HG03457 (cell line): ENCODE results near the gene LPAR5.
"Not testable (repeated sequence)": the region's sequence is repeated elsewhere in the genome, so short reads cannot be mapped to it uniquely, and the experiment has no call there.

Experiments used
- ATAC-seq: cut with Tn5 transposase; IDR thresholded peaks from one replicate; pipeline ENCODE4 v1.9.1; 2021; ENCODE audit warnings: moderate number of reproducible peaks; ENCODE audit not compliant: unreplicated experiment

Gene LPAR5

DNA sequence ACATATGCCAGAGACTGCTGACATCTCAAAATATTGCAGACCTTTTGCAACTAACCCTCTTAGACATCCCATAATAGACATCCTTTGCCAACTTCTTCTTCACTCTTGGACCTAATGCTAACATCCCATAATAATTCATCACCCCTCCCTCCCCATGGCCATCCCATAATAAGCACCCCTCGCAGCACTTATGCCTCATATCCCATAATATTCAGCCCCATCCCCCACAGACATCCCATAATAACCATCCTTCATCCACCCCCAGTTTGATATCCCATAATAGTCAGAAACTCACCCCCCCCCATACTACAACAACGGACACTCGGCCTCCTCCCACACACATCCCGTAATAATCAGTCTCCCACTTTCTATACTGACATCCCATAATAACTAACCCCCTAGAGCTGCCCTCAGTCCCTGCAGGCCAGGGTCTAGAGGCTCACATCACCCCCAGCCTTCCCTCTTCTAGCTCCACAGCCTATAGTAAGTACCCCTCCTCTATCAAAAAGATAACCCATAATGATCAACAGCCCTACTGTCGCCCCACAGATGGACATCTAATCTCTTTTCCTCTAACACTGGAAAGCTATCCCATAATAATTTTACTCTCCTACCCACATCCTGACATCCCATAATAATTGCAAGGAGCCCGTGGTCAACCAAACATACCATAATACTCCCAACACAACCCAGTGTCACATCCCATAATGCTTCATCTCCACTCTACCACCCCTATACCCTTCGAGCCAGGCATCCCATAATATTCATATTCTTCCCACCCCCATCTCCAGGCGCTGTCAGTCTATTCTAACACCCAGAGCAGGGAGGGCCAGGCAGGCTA lies 27.8 kb downstream of the LPAR5 start:
- ATAC-seq: no peak

DNA sequence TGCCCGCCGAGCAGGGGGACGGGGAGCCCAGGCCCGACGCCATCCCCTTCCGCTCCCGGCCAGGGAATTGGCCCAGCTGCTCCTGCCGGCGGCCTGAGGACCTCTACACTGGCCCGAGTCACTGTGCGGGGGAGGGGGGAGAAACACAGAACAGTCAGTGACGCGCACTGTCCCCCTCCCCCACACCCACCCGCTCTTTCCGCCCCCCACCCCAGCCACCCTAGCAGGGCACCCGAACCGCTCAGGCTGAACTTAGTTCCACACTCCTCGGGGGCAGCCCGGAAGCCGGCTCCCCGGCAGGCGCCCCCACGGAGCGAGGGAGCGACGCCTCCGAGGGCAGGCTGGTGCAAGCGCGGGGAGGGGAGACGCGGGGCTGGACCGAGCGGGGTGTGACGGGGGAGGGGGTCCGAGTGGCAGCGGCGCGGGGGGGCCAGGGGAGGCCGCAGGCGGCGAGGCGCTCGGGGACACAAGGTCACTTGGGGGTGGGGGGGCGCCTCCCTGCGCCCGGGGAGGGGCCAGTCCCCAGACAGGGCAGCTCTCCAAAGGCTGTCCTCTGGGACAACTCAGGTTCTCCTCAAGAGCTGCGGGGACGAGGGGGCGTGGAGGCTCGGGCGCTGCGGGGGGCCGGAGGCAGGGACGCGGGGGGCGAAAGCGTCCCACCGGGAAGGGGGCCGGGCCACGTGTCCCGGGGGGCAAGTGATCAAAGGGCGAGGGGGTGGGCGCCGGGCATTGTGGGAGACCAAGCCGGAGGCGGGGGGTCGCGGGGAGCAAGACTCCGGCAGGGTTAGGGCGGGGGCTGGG lies 29.2 kb downstream of the LPAR5 start:
- no peak for ATAC-seq

DNA sequence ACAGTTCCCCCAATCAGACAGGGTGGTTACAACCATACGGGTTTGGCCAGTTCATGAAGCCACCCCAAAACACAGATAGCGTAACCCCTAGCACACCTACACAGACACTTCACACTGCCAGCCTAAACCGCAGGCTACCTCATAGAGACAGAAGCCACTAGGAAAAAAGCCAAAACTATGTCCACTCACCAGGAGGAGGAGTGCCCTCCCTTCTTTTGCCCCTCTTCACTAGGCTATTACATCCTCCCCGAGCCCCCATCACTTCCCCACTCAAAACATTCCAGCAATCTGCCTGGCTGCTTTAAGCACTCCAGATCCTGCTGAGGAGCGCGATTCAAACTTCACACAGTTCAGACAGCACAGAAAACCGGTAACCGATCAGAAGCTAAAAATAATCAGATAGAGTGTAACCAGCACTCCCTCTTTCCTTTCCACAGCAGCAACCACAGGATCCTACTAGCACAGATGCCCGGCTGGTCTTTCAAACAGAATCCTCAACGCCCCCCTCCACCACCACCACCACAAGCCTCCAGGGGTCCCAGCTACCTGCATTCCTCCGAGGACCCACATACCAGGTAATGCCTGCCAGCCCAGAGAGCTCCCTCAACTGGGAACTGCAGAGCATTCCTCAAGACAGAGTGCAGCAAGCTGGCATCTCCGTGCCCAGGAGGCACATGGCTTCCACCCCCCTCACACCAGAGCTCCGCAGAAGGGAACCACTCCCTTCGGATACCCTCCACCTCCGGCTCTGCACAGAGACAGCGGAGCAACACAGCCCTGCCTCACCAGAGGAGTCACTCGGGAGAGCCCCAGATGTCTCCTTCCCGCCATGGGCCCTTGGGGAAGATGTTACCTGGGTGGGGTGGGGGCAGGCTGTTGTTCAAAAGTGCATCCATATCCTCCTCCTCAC lies 30.1 kb downstream of the LPAR5 start:
- ATAC-seq: no peak

DNA sequence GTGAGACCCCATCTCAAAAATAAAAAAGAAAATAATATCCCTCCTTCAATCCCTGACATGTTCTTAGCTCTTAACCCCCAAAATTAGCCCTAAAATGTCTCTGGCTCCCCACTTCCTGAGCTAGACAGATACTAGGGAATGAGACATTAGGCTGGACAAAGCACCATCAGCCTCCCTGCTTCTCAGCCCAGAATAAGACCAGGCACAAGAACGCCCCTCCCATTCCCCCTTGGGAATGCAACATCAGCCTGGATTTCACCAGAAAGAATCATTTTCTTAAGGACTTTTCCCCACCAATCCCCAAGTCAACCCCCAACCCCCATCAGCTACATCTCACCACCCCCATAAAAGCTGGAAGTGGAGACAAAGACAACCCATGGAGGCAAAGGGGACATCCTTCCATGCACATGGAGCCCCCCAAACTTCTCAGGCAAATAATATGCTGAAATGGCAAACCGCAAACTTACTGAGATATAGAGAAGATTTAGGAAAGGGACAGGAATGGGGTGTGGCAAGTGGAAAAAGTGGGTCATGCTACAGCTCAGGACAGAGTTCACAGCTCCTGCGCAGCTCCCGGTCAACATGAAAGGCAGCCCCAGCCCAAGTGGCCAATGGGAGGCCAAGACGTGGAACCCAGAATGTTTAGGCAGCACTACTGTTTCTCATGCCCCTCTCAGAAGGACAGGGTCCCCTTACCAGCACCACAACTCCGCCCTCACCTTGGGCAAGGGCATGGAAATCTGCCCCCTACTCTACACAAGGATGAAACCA lies 31.3 kb downstream of the LPAR5 start:
- ATAC-seq: no peak

DNA sequence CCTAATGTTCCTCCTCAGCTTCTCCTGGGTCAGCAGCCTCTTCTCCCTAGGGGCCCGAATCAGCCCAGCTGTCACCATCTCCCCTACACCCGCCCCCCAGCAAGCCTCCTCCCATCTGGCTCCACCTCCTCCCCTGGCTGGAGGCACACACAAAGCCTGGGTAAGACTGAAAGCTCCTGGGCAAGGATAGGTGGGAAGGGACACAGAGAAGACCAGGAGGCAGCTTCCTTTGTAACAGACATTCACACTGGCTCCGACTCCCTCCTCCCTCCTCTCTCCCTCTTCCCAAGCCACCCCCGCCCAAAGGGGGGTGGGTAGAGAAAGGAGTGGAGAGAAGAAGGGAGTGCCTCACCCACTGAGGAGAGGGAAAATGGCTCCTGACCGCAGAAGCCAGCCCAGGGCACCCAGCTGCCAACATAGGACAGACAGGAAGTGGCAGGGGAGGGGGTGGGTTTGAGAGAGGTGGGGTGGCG lies 32.6 kb downstream of the LPAR5 start:
- ATAC-seq: no peak

DNA sequence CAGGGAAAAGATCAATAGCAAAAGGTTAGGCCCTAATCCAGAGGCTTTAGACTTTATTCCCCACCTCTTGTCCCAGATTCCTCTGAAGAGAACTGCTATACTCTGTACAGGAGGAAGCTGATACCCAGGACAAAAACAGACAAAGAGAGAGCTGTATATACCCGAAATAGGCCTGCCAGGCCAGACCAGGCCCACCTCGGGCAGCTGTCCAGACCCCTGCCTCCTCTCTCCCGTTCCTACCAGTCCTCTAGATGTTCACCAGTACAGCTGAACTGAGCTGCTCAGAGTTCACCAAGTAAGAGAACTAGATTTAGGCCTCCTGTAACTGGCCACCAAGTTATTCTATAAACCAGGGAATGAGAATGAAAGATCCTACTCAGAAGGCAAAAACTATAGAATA lies 33.2 kb downstream of the LPAR5 start:
- no peak for ATAC-seq

DNA sequence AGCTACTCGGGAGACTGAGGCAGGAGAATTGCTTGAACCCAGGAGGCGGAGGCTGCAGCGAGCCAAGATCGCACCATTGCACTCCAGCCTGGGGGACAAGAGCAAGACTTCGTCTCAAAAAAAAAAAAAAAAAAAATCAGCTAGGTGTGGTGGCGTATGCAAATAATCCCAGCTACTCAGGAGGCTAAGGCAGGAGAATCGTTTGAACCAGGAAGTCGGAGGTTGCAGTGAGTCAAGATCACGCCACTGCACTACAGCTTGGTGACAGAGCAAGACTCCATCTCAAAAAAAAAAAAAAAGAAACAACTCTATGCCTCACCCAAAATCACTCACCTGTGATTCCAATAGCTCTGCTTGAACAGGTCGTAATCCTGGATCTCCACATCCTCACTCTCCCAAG lies 40.1 kb downstream of the LPAR5 start:
- not testable (repeated sequence) for ATAC-seq

DNA sequence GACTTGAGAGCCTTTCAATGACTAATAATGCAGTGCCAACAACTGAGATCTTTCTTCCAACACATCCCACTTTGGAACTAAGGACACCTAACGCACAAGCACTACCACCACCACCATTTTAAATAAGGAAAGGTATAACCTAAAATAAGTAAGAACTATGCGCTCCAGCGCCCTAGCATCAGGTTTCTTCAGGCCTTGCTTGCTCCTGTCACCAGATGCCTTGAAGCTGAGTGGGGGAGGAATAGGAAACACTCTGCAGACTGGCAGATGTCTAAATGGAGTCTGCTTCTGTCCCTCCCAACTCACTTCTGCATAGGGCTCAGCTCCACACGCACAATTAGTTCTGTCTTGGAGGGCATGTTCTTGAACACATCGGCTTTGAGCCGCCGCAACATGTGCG lies 43.7 kb downstream of the LPAR5 start:
- ATAC-seq: no peak

DNA sequence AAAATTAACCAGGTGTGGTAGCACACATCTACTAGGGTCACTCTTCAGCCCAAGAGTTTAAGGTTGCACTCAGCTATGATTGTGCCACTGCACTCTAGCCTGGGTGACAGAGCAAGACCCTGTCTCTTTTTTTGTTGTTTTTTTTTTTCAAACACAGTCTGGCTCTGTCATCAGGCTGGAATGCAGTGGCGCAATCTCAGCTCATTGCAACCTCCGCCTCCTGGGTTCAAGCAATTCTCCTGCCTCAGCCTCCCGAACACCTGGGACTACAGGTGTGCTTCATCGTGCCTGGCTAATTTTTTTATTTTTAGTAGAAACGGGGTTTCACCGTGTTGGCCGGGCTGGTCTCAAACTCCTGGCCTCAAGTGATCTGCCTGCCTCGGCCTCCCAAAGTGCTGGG lies 49.2 kb downstream of the LPAR5 start:
- ATAC-seq: not testable (repeated sequence)

DNA sequence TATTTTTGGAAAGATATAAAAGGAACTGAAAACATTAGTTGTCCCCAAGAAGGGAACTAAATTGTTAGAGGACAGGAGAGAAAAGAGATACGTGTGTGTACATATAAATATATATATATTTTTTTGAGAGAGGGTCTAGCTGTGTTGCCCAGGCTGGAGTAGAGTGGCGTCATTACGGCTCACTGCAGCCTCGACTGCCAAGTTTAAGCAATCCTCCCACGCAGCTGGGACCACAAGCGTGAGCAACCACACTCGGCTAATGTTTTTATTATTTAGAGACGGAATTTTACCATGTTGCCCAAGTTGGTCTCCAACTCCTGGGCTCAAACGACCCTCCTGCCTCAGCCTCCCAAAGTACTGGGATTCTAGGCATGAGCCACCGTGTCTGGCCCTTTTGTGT lies 51.5 kb downstream of the LPAR5 start:
- no peak for ATAC-seq

DNA sequence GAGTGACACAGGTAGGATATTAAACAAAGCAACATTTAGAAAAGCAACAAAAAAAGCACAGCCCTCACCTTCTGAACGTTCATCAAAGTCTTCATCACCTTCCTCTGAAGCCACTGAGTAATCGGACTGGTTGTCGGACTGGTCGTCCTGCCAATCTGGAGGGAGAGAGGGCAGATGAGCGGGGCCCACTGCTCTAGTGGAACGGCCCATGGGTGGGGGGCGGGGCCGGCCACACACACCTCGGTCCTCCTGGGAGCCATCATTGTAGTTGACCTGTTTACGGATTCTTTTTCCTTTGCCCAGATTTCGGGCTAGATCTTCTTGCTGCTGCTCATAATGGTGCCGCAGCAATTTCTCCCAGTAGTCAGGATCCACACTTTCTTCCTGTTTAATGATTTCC lies 52.8 kb downstream of the LPAR5 start:
- ATAC-seq: no peak

DNA sequence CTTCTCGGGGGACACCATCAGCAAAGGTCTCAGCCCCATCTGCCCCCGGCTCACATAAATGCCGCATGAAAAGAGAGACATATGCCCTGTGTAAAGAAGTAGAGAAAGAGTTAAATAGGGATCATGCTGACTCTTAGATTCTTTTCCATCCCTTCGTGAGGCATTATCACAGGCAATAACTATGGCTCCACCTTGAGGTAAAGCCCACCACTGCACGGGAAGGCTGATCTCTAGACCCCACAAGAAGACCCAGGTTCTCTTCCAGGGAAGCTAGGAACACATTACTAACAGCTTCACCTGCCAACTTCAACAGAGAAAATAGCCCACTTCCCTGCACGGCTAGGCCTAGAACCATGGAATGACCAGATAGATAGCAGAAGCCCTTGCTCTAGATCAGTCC lies 53.6 kb downstream of the LPAR5 start:
- no peak for ATAC-seq

DNA sequence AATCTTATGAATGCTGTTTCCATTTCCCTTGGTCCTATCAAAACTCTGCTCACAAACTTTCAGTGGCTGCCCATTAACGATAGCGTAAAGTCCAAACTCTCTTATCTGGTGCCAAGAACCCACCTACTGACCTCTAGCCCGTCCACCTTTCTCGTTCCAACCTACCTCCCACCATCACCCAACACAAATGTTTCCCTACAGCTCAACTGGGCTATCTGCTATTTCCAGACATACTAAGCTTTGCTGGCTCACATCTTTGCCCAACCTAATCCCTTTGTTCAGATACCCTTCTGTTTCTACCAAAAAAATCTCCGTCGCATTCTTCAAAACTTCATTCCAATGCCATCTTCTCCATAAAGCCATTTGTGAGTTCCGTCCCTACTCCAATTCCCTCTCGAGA lies 60.1 kb downstream of the LPAR5 start:
- no peak for ATAC-seq

DNA sequence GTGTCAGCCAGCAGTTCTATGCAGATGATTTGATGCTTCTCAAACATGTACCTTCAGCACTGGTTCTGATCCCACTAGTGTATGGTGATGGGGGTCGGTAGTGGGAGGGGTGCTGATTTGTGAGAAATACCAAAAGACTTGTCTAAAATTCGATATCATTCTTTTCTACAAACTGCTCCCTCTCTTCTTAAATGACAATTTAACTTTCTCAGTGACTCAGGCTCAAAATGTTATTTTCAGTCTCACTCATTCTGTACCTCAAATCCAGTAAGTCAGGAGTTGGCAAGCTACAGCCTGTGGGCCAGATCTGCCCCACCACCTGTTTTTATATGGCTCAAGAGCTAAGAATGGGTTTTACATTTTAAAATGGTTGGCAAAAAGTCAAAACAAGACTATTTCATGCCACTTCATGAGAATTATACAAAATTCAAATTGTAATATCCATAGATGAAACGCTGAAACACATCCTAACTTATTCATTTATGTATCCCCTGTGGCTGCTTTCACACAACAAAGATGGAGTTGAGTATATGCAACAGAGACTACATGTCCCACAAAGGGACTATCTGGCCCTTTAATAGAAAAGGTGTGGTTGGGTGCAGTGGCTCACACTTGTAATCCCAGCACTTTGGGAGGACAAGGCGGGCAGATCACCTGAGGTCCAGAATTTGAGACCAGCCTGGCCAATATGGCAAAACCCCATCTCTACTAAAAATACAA lies 61.0 kb downstream of the LPAR5 start:
- ATAC-seq: no peak

DNA sequence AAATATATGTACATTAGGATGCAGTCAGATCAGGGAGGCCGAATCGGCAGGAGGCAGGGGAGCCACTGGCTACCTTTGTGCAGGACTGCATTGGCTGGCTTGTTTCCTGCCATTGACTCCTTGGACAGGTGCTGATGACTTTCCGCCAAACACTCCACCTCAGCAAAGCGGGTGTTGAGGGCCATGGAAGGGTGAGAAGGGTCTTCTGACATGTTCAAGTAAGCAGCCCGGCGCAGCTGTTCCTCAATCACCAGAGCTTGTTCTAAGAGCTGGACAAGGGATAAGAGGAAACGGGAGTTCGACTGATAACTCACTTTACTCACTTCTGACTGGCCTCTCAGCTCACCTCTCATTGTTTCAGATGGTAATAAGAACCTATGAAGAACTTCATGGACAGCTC lies 62.8 kb downstream of the LPAR5 start:
- ATAC-seq: no peak

DNA sequence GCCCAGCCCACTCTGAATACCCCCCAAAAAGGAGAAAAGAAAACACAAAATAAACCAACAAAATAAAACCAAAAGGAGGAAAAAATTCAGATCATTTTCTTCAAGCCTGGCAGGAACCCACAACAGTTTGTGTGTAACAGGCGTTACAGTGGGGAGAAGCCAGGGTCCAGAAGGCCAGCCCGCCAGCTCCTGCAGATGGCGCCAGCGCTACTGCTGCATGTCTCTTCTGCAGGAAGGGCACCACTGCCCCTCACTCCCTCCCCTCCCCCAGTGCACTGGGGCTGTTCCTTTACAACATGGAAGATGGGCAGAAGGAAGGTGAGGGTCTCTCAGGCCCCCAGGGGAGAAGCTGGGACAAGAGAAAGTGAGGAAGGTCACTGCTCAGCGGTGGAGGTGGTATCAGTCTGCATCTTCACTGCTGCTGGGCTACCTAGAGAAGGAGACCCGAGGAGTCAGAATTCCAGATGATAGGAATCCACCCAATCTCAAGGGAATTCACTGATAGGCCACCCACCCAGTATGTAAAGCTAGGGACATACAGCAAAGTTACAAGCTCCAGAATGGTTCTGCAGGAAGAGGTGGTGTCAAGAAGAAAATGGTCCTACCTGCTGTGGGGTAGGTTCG lies 65.4 kb downstream of the LPAR5 start:
- no peak for ATAC-seq

DNA sequence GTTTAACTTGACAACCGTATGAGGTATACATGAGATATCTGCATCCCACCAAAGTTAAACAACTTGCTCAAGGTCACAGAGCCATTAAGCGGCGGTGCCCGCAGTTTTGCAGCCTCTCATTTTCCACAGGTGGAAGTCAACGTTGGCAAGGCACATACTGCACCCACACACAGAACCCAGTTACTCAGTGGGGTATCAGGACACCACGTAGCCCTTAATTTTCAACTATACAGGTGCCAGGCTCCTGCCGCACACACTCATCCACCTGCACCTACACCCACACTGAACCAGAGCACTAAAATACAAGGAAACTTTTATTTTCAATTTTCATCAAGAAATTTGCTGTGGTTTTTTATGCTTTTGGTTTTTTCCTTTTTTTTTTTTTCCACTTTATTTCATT lies 66.0 kb downstream of the LPAR5 start:
- no peak for ATAC-seq

DNA sequence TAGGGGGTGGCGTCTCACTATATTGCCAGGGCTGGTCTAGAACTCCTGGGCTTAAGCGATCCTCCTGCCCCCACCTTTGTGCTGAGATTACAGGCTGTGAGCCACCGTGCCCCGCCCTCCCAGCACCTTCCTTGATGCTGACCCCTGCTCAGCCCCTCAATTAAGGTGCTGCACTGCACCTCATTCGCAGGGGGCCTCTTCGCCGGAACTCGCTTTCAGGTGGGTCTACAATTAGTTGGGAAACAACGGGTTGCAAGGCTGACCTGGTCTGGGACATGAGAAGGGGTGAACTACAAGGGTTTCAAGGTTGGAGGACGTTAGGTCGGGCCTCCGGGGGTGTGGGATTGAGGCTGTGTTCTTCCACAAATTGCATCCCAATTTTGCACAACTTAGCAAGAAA lies 66.4 kb downstream of the LPAR5 start:
- ATAC-seq: no peak
